HL-60 (cell line): ENCODE data around the gene LUZP1.

Source experiments
- DNase-seq, 2 experiments: peaks; one replicate each; pipeline ENCODE4 v3.0.0-alpha.2; 2010 to 2020; ENCODE audit warnings: low read depth in 1 of 2, low spot score in 1 of 2
- H3K27ac ChIP-seq: fragments of 250-450 bp; sonication (Bioruptor Pico); replicated peaks from 2 replicates; pipeline ENCODE4 v1.5.1; 2020; ENCODE audit warnings: mild to moderate bottlenecking, moderate library complexity
- H3K27me3 ChIP-seq: fragments of 250-450 bp; sonication (Bioruptor Pico); 2 replicates; pipeline ENCODE4 v1.5.1; 2021; ENCODE audit warnings: mild to moderate bottlenecking, moderate library complexity; ENCODE audit not compliant: insufficient read depth, poor library complexity, severe bottlenecking
- H3K4me3 ChIP-seq: replicated peaks from 2 replicates; pipeline ENCODE4 v1.5.1; 2011; ENCODE audit warnings: mild to moderate bottlenecking, control low read depth, low read length; ENCODE audit not compliant: insufficient read depth
- GABPA ChIP-seq: IDR thresholded peaks from 2 replicates; pipeline ENCODE4 v1.6.1; 2012; ENCODE audit warnings: low read depth
- POLR2AphosphoS5 ChIP-seq: IDR thresholded peaks from 2 replicates; pipeline ENCODE4 v1.6.1; 2012; ENCODE audit warnings: low read depth
- SPI1 ChIP-seq: IDR thresholded peaks from 2 replicates; pipeline ENCODE4 v1.6.1; 2012; ENCODE audit warnings: low read depth, mild to moderate bottlenecking, borderline replicate concordance
- TF ChIP-seq, protein P1 (sequence below): IDR thresholded peaks from one replicate; pipeline ENCODE4 v1.5.1; 2011; ENCODE audit warnings: low read length, control low read depth, inconsistent platforms; ENCODE audit not compliant: insufficient read depth
- TF ChIP-seq, protein P2 (sequence below): IDR thresholded peaks from 2 replicates; pipeline ENCODE4 v1.6.1; 2012; ENCODE audit warnings: low read depth; ENCODE audit not compliant: insufficient replicate concordance

Gene LUZP1

DNA sequence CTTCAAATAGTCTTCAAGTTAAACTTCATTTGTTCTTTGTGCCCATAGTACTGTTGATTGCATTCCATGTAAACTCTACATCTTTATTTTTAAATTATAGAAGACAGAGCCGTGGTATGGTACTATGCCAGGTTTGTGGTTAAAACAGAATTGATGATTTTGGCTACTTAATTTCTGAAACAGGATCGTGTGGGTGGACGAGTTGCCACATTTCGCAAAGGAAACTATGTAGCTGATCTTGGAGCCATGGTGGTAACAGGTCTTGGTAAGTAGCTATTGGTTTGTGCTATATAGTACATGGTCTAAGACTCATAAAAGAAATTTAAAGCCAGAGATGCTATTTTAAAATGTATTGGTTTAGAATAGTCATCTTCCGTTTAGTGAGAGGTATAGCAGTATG, 111.4 kb downstream of the LUZP1 start:
- Histone ChIP-seq H3K27ac (no peak overlapping the region), H3K27me3 (no peaks in the 10 kb centered on the region), H3K4me3 (no peak overlapping the region)
- TF ChIP-seq, protein P1, sequence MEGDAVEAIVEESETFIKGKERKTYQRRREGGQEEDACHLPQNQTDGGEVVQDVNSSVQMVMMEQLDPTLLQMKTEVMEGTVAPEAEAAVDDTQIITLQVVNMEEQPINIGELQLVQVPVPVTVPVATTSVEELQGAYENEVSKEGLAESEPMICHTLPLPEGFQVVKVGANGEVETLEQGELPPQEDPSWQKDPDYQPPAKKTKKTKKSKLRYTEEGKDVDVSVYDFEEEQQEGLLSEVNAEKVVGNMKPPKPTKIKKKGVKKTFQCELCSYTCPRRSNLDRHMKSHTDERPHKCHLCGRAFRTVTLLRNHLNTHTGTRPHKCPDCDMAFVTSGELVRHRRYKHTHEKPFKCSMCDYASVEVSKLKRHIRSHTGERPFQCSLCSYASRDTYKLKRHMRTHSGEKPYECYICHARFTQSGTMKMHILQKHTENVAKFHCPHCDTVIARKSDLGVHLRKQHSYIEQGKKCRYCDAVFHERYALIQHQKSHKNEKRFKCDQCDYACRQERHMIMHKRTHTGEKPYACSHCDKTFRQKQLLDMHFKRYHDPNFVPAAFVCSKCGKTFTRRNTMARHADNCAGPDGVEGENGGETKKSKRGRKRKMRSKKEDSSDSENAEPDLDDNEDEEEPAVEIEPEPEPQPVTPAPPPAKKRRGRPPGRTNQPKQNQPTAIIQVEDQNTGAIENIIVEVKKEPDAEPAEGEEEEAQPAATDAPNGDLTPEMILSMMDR, result no peak
- TF ChIP-seq, protein P2, sequence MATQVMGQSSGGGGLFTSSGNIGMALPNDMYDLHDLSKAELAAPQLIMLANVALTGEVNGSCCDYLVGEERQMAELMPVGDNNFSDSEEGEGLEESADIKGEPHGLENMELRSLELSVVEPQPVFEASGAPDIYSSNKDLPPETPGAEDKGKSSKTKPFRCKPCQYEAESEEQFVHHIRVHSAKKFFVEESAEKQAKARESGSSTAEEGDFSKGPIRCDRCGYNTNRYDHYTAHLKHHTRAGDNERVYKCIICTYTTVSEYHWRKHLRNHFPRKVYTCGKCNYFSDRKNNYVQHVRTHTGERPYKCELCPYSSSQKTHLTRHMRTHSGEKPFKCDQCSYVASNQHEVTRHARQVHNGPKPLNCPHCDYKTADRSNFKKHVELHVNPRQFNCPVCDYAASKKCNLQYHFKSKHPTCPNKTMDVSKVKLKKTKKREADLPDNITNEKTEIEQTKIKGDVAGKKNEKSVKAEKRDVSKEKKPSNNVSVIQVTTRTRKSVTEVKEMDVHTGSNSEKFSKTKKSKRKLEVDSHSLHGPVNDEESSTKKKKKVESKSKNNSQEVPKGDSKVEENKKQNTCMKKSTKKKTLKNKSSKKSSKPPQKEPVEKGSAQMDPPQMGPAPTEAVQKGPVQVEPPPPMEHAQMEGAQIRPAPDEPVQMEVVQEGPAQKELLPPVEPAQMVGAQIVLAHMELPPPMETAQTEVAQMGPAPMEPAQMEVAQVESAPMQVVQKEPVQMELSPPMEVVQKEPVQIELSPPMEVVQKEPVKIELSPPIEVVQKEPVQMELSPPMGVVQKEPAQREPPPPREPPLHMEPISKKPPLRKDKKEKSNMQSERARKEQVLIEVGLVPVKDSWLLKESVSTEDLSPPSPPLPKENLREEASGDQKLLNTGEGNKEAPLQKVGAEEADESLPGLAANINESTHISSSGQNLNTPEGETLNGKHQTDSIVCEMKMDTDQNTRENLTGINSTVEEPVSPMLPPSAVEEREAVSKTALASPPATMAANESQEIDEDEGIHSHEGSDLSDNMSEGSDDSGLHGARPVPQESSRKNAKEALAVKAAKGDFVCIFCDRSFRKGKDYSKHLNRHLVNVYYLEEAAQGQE, result no peak
- no peak for TF ChIP-seq POLR2AphosphoS5
- no peak for TF ChIP-seq SPI1
- no peak for TF ChIP-seq GABPA
- DNase-seq, result no peak

DNA sequence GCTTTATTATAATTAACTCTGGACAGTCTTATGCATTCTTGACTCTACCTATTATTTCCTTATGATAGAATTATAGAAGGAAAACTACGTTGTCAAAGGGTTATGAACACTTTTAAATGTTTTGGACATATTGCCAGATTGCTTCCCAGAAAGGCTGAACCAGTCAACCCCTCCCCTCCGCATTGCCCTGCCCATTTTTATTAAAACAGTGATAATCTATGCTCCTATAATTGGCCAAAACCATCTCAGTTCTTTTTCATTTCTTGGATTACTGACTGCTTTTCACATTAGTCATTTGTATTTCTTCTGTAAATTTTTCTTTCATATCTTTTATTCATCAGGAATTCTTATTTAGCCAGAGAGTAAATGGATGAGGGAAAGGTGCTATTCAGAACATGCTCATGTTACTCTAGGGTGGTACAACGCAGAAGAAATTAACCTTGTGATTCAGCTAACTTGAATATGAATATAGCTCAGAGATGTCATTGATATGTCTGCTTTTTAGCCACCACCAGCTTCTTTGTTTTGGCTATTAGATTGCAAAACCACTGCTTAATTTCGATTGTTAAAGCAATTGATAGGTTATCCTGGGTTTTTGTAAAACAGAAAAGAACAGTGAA, 117.3 kb downstream of the LUZP1 start:
- DNase-seq, result no peak
- H3K4me3 ChIP-seq, result no peak overlapping the region
- TF ChIP-seq SPI1, result no peak
- no peak for TF ChIP-seq GABPA
- TF ChIP-seq, protein P2, result no peak
- TF ChIP-seq POLR2AphosphoS5, result no peak
- TF ChIP-seq, protein P1, result no peak
- H3K27me3 ChIP-seq, result no peaks in the 10 kb centered on the region
- no peak overlapping the region for H3K27ac ChIP-seq

DNA sequence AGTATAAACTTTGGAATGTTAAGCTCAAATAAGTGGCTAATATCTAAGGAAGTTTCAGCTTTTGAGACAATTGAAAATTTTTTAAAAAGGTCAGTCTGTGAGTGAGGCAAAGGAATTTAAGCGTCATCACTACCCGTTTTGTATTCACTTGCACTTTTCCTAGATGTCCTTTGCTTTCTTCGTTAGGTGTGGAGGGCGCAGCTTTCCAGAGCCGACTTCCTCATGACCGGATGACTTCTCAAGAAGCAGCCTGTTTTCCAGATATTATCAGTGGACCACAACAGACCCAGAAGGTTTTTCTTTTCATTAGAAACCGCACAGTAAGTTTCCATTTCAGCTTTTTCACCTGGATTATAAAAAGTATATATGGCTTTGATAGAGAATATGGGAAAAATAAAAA, 118.5 kb downstream of the LUZP1 start:
- Histone ChIP-seq H3K4me3 (no peak overlapping the region), H3K27me3 (no peaks in the 10 kb centered on the region), H3K27ac (no peak overlapping the region)
- DNase-seq, result no peak
- TF ChIP-seq POLR2AphosphoS5 (no peak), SPI1 (no peak), GABPA (no peak)
- TF ChIP-seq, protein P2, result no peak
- TF ChIP-seq, protein P1, result no peak
